ENCODE data around the gene TEX10. TPM values are rescaled to one million over a fixed set of nuclear protein-coding genes. Genes with fewer than 3 reads are reported as not detected.
A peak's percentile ranks its signal among the peaks of the same experiment; 100 is the strongest.

The TEX10 gene
- total and polyA plus RNA-seq, 9 of the 15 experiments (the other 6 are each of a cell fraction or from before 2014, with no cell fraction given): 27.8 to 60.0 (median 47.9) TPM

DNA sequence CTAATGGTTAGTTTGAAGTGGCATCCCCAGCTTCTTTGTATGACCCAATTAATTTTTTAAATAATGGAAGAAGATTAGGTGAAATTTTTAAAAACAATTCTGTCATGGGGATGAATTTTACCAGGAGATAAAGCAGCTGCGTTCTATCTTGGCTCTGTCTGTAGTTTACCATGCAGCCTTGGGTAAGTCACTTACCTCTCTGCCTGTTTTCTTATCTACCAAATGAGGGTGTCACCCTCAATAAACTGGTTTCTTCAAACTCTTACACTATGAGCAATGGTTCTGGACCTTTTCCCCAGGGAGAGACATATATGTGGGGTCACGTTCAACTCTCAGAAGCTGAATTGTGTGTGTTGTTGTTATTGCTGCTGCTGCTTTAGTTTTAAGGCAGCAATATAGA lies 71.7 kb downstream of the TEX10 start:
- Histone ChIP-seq H3K4me1 (replicated peaks in 1 of 2; ENCODE audit: control insufficient read depth in 2 of 2, insufficient read depth in 2 of 2, low read length in 2 of 2) (peaks cover 0 to 27% of the 10 kb centered on the region in 2 experiments; a peak in 4 of 5 replicates), H3K9me1 (ENCODE audit: control insufficient read depth, insufficient read depth, low read length) (no peaks in the 10 kb centered on the region), H3K27ac (ENCODE audit: extremely low read depth, low read depth, low read length) (peak overlapping the region; percentile 48; the same call in 1 of the 3 replicates), H3K9me3 (replicated peaks; ENCODE audit: control insufficient read depth, insufficient read depth, low read depth, low read length) (peaks cover 5% of the 10 kb centered on the region), H3K4me2 (ENCODE audit: insufficient read depth, low read length) (peak overlapping the region; percentile 16; the same call in 1 of the 2 replicates), H2AFZ (ENCODE audit: low read depth, low read length) (peak overlapping the region; percentile 38; the same call in 1 of the 2 replicates), H3K4me3 (no peak overlapping the region), H3K27me3 (ENCODE audit: control insufficient read depth in 2 of 2, insufficient read depth in 2 of 2, low read length in 2 of 2) (no peaks in the 10 kb centered on the region), H3K79me2 (ENCODE audit: control insufficient read depth, insufficient read depth, low read length) (no peaks in the 10 kb centered on the region), H3K9ac (ENCODE audit: insufficient read depth in 1 of 2, low read depth in 2 of 2, low read length in 2 of 2) (peak overlapping the region in 1 of 2 experiments; percentile 27; a peak in 2 of 4 replicates), H3K36me3 (ENCODE audit: control insufficient read depth, insufficient read depth, low read length) (peaks cover 23% of the 10 kb centered on the region), H4K20me1 (replicated peaks; ENCODE audit: control insufficient read depth, insufficient read depth, low read length) (no peaks in the 10 kb centered on the region)
- POLR2A ChIA-PET: interaction anchor here (0.5 to 1.6 kb wide), 4 partner anchors 11 to 267 kb away, joined by 3 read pairs; no protein-coding TSS in a partner anchor
- intact Hi-C loops (cut with micrococcal nuclease) (loop anchor here (10.0 kb wide), 1 partner anchor 314 kb away; no protein-coding TSS in a partner anchor), in situ Hi-C loops (cut with MboI) (no loop called here)
- ATAC-seq: peak; percentile 78
- BruUV-seq (replicated peaks): no TSS peak
- WGBS (ENCODE audit: insufficient coverage, low coverage, missing lambda C conversion rate): 0% methylated on average over 2 of the region's 2 CpGs
- DNase-seq (ENCODE audit: extremely low read depth in 1 of 4, low spot score in 3 of 4): peak in 3 of 4 experiments; percentile 16 to 57 (median 35)
- no peak for TF ChIP-seq CREBBP (IDR thresholded peaks at IDR 0.05; ENCODE audit: low read depth, low read length)
- TF ChIP-seq POLR3A (IDR thresholded peaks at IDR 0.05; ENCODE audit: borderline replicate concordance, extremely low read depth, insufficient read depth, insufficient read length): no peak
- TF ChIP-seq, protein P1, sequence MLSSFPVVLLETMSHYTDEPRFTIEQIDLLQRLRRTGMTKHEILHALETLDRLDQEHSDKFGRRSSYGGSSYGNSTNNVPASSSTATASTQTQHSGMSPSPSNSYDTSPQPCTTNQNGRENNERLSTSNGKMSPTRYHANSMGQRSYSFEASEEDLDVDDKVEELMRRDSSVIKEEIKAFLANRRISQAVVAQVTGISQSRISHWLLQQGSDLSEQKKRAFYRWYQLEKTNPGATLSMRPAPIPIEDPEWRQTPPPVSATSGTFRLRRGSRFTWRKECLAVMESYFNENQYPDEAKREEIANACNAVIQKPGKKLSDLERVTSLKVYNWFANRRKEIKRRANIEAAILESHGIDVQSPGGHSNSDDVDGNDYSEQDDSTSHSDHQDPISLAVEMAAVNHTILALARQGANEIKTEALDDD (IDR thresholded peaks at IDR 0.05): 0 out of 2 replicates have a peak, but pooled peaks have one; percentile 21
- TF ChIP-seq BCOR (IDR thresholded peaks at IDR 0.05): no peak
- no peak for TF ChIP-seq FOXK2 (conservative IDR thresholded peaks at IDR 0.05 in 1 of 2, IDR thresholded peaks at IDR 0.05 in 1 of 2; ENCODE audit: low read depth in 2 of 2)
- TF ChIP-seq CBFA2T2 (conservative IDR thresholded peaks at IDR 0.05): 0 out of 2 replicates have a peak, but pooled peaks have one; percentile 27
- TF ChIP-seq CBFA2T3 (IDR thresholded peaks at IDR 0.05): peak; percentile 40; the same call in 1 of the 2 replicates
- TF ChIP-seq SAFB2 (IDR thresholded peaks at IDR 0.05; ENCODE audit: borderline replicate concordance, low read depth, low read length, severe bottlenecking): no peak
- TF ChIP-seq HLTF (IDR thresholded peaks at IDR 0.05): no peak
- TF ChIP-seq, protein P2, sequence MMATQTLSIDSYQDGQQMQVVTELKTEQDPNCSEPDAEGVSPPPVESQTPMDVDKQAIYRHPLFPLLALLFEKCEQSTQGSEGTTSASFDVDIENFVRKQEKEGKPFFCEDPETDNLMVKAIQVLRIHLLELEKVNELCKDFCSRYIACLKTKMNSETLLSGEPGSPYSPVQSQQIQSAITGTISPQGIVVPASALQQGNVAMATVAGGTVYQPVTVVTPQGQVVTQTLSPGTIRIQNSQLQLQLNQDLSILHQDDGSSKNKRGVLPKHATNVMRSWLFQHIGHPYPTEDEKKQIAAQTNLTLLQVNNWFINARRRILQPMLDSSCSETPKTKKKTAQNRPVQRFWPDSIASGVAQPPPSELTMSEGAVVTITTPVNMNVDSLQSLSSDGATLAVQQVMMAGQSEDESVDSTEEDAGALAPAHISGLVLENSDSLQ (IDR thresholded peaks at IDR 0.05): no peak
- TF ChIP-seq ZFPM2 (CRISPR knock-in tag; IDR thresholded peaks at IDR 0.05): no peak
- TF ChIP-seq CBFB (CRISPR knock-in tag; IDR thresholded peaks at IDR 0.05): no peak
- CTCF ChIA-PET (ENCODE audit: low intra/inter-chr PET ratio): no interaction called here
- peak; percentile 52 for FAIRE-seq
